SK-N-SH (cell line): ENCODE data around the gene PLEKHA6.

Source experiments
- EZH2phosphoT487 ChIP-seq: fragments of 200-600 bp; sonication (generic); IDR thresholded peaks from 2 replicates; pipeline ENCODE4 v1.6.1; 2017; ENCODE audit warnings: low read depth, mixed run types, mild to moderate bottlenecking, antibody characterized with exemption, moderate library complexity, borderline replicate concordance
- FOXM1 ChIP-seq: IDR thresholded peaks from 2 replicates; pipeline ENCODE4 v1.4.0; 2012; ENCODE audit warnings: low read depth, mild to moderate bottlenecking
- GABPA ChIP-seq: IDR thresholded peaks from 2 replicates; pipeline ENCODE4 v1.4.0; 2012; ENCODE audit warnings: low read depth, mild to moderate bottlenecking
- JUND ChIP-seq: IDR thresholded peaks from 2 replicates; pipeline ENCODE4 v1.4.0; 2012
- POLR2AphosphoS5 ChIP-seq: IDR thresholded peaks from 2 replicates; pipeline ENCODE4 v1.6.1; 2012; ENCODE audit warnings: low read depth, low read length
- RAD21 ChIP-seq: IDR thresholded peaks from 2 replicates; pipeline ENCODE4 v1.6.1; 2012; ENCODE audit warnings: mild to moderate bottlenecking, low read length
- RFX5 ChIP-seq: IDR thresholded peaks from 2 replicates; pipeline ENCODE4 v1.6.1; 2012; ENCODE audit warnings: mild to moderate bottlenecking, improper control_type of control experiment, low read length
- SIN3A ChIP-seq: IDR thresholded peaks from 2 replicates; pipeline ENCODE4 v1.6.1; 2012; ENCODE audit warnings: low read depth, mild to moderate bottlenecking, low read length, moderate library complexity, borderline replicate concordance
- TEAD4 ChIP-seq: IDR thresholded peaks from 2 replicates; pipeline ENCODE4 v1.4.0; 2012; ENCODE audit warnings: mild to moderate bottlenecking, borderline replicate concordance; ENCODE audit not compliant: insufficient read depth
- YY1 ChIP-seq: IDR thresholded peaks from 2 replicates; pipeline ENCODE4 v1.4.0; 2012; ENCODE audit warnings: low read depth, mild to moderate bottlenecking
- TF ChIP-seq, protein P1 (sequence below): fragments of 200-600 bp; sonication (generic); IDR thresholded peaks from 2 replicates; pipeline ENCODE4 v1.6.1; 2017; ENCODE audit warnings: antibody characterized with exemption, mild to moderate bottlenecking, moderate library complexity
- TF ChIP-seq, protein P2 (sequence below): IDR thresholded peaks from 2 replicates; pipeline ENCODE4 v1.4.0; 2012; ENCODE audit warnings: low read depth

DNA sequence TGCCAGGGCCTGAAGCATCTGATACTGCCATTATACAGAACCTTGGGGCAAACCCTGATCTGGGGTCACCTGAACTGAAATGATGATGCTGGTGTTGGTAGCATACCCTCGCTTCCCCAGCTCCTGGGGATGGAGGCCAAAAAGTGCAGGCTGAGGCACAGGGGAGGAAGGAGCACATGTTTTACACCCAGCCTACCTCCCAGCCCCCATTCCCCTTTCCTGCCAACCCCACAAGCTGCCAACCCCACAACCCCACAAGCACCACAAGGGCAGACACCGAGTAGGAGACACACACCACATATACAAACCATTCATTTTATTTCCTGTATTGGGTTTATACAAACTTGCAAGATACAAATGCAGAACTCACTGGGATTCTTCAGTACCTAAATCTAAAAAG lies 141.2 kb downstream of the PLEKHA6 start:
- TF ChIP-seq RFX5 (no peak), RAD21 (no peak), EZH2phosphoT487 (no peak), JUND (no peak), FOXM1 (no peak), POLR2AphosphoS5 (no peak), GABPA (no peak), YY1 (no peak), TEAD4 (no peak), SIN3A (no peak)
- TF ChIP-seq, protein P1, sequence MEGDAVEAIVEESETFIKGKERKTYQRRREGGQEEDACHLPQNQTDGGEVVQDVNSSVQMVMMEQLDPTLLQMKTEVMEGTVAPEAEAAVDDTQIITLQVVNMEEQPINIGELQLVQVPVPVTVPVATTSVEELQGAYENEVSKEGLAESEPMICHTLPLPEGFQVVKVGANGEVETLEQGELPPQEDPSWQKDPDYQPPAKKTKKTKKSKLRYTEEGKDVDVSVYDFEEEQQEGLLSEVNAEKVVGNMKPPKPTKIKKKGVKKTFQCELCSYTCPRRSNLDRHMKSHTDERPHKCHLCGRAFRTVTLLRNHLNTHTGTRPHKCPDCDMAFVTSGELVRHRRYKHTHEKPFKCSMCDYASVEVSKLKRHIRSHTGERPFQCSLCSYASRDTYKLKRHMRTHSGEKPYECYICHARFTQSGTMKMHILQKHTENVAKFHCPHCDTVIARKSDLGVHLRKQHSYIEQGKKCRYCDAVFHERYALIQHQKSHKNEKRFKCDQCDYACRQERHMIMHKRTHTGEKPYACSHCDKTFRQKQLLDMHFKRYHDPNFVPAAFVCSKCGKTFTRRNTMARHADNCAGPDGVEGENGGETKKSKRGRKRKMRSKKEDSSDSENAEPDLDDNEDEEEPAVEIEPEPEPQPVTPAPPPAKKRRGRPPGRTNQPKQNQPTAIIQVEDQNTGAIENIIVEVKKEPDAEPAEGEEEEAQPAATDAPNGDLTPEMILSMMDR: no peak
- TF ChIP-seq, protein P2, sequence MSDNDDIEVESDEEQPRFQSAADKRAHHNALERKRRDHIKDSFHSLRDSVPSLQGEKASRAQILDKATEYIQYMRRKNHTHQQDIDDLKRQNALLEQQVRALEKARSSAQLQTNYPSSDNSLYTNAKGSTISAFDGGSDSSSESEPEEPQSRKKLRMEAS: no peak
